Breast epithelium (tissue), 4 donors: ENCODE results near the gene LSAMP. TPM values are rescaled to one million over a fixed set of nuclear protein-coding genes. Genes with fewer than 3 reads are reported as not detected.

Experiments
- DNase-seq, 2 donors: peaks; one replicate each; pipeline ENCODE4 v3.0.0-alpha.2; 2019; ENCODE audit warnings: low spot score in 2 of 2
- H3K27ac ChIP-seq, 2 donors: fragments of 200-600 bp; sonication (generic) in 1 of 2; one replicate each; pipeline ENCODE4 v1.5.1; 2016 to 2019; ENCODE audit warnings: mild to moderate bottlenecking in 1 of 2
- H3K27me3 ChIP-seq, 2 donors: fragments of 200-600 bp; sonication (generic) in 1 of 2; one replicate each; pipeline versions ENCODE4 v1.5.1 to v1.6.0; 2017 to 2019; ENCODE audit warnings: control low read depth in 1 of 2, mild to moderate bottlenecking in 1 of 2
- H3K36me3 ChIP-seq: fragments of 200-600 bp; one replicate; pipeline ENCODE4 v1.5.1; 2019
- H3K4me1 ChIP-seq, 2 donors: fragments of 200-600 bp; sonication (generic); one replicate each; pipeline ENCODE4 v1.5.1; 2016 to 2019; ENCODE audit warnings: control low read depth in 1 of 2
- H3K4me3 ChIP-seq, 3 donors: fragments of 200-600 bp; sonication (generic); 1 replicate in 2 of 3; 2 replicates in 1 of 3; pipeline ENCODE4 v1.5.1; 2016 to 2019; ENCODE audit warnings: mild to moderate bottlenecking in 3 of 3, moderate library complexity in 2 of 3
- H3K9me3 ChIP-seq, 2 donors: fragments of 200-600 bp; sonication (generic) in 1 of 2; one replicate each; pipeline ENCODE4 v1.5.1; 2016 to 2019; ENCODE audit warnings: control low read depth in 1 of 2
- CTCF ChIP-seq, 3 donors: fragments of 450-650 bp; IDR thresholded peaks; one replicate each; pipeline ENCODE4 v1.5.1; 2016 to 2017; ENCODE audit warnings: antibody characterized with exemption in 3 of 3, mild to moderate bottlenecking in 3 of 3, moderate library complexity in 3 of 3
- POLR2A ChIP-seq: fragments of 450-650 bp; IDR thresholded peaks from one replicate; pipeline ENCODE4 v1.6.1; 2016; ENCODE audit warnings: antibody characterized with exemption, mild to moderate bottlenecking, moderate library complexity
- POLR2AphosphoS5 ChIP-seq, 3 donors: sonication (generic); formaldehyde crosslinking; IDR thresholded peaks; one replicate each; pipeline ENCODE4 v1.6.1; 2017; ENCODE audit warnings: antibody characterized with exemption in 3 of 3
- intact Hi-C: fragments of 100-400 bp; cut with DNase I; formaldehyde crosslinking; loops from one replicate; pipeline ENCODE4 v1.15.1; 2023; ENCODE audit warnings: low total_unique reads
- total RNA-seq, 3 donors: library from RNA; depleted of rRNA; stranded (reverse); fragments of >200 nt; gene quantifications; one replicate each; pipeline ENCODE4 v1.1.0, GENCODE V29; 2016

LSAMP gene
- total RNA-seq, 3 donors from 2014 or later = 1.6 to 3.8 (median 3.5) TPM

- no peak for DNase-seq
- intact Hi-C loops = no loop called here
- no peaks in the 10 kb centered on the region for H3K9me3 ChIP-seq
- no peak overlapping the region for H3K4me3 ChIP-seq
- H3K27ac ChIP-seq = no peak overlapping the region
- H3K27me3 ChIP-seq = no peaks in the 10 kb centered on the region
- TF ChIP-seq POLR2A = no peak
- no peak for TF ChIP-seq POLR2AphosphoS5 (IDR thresholded peaks at IDR 0.05)
- no peak for TF ChIP-seq CTCF (IDR thresholded peaks at IDR 0.05)
- H3K36me3 ChIP-seq = no peaks in the 10 kb centered on the region
- no peaks in the 10 kb centered on the region for H3K4me1 ChIP-seq
Measured at GRCh38 chr3:115859002-115859807, 586.1 kb downstream of the LSAMP start.

DNA sequence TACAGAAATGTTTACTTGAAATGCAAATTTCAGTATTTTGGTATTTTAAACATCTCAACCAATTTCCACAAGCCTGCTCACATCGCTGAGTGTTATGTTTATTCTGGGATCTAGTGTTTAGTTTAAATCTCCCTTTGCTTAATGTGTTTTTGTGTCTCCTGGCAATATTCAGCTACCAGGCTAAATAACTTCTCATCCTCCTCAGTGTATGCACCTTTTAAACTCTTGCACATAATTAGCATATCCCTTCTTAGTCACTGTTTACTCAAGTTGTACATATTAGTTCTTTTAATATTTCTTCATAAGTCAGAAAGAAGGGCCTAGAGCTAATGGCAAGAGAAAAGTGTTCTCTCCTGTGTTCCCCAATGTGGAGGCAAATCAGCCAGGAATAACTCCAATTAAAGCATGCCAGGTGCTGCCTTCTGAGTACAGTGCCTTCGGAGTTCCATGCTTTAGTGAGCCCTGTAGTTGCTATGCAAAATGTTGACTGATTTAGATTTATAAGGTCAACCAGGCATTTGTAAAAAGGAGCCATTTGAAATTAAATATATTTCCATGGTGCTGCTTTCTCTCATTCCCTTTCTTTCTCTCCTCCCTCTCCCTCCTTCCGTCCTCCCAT, 587.7 kb downstream of the LSAMP start:
- intact Hi-C loops = no loop called here
- no peak for TF ChIP-seq POLR2A
- TF ChIP-seq POLR2AphosphoS5 (IDR thresholded peaks at IDR 0.05) = no peak
- TF ChIP-seq CTCF (IDR thresholded peaks at IDR 0.05) = no peak
- Histone ChIP-seq H3K9me3 (no peaks in the 10 kb centered on the region), H3K4me3 (no peak overlapping the region), H3K27ac (no peak overlapping the region), H3K4me1 (no peaks in the 10 kb centered on the region), H3K27me3 (no peaks in the 10 kb centered on the region), H3K36me3 (no peaks in the 10 kb centered on the region)
- no peak for DNase-seq

DNA sequence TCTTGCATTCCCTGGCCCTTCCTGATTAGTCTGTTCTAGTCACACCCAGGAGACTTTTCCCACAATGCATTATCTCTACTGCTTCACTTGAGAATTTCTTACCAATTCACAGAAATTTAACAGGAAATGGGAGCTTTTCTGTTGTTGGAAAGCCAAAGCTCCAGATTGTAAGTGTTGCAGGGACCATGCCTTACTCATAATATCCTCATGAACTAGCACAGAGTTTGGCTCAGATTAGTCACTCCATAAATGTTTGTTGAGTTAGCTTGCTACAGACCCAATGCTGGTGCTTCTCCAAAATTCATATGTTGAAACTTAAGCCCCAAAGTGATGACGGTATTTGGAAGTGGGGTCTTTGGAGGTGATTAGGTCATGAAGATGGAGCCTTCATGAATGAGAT, 589.4 kb downstream of the LSAMP start:
- intact Hi-C loops = no loop called here
- Histone ChIP-seq H3K27ac (no peak overlapping the region), H3K9me3 (no peaks in the 10 kb centered on the region), H3K27me3 (no peaks in the 10 kb centered on the region), H3K4me1 (no peaks in the 10 kb centered on the region), H3K36me3 (no peaks in the 10 kb centered on the region), H3K4me3 (no peak overlapping the region)
- TF ChIP-seq POLR2AphosphoS5 (IDR thresholded peaks at IDR 0.05) = no peak
- no peak for TF ChIP-seq CTCF (IDR thresholded peaks at IDR 0.05)
- TF ChIP-seq POLR2A = no peak
- no peak for DNase-seq

DNA sequence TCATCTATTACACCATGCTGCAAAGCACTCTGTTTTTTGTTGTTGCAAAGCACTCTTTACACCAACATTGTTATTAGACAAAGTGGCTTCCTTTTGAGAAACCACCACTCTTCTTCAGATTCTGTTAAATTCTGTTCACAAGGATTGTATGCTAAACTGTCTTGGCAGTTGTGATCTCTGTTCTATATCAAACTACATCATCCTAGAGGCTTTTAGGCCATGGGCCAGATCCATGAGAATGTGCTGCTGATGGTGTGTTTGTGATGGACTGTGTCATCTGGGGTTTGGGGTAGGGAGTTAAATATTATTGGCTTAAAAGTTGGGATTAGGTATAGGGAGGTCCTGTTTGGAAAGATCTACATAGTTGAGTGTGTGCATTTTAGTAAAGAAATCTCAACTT, 592.2 kb downstream of the LSAMP start:
- H3K4me1 ChIP-seq = no peaks in the 10 kb centered on the region
- TF ChIP-seq CTCF (IDR thresholded peaks at IDR 0.05) (no peak), POLR2AphosphoS5 (IDR thresholded peaks at IDR 0.05) (no peak), POLR2A (no peak)
- H3K4me3 ChIP-seq = no peak overlapping the region
- intact Hi-C loops = no loop called here
- H3K36me3 ChIP-seq = no peaks in the 10 kb centered on the region
- H3K9me3 ChIP-seq = no peaks in the 10 kb centered on the region
- no peak overlapping the region for H3K27ac ChIP-seq
- no peaks in the 10 kb centered on the region for H3K27me3 ChIP-seq
- no peak for DNase-seq

- Histone ChIP-seq H3K4me3 (no peak overlapping the region), H3K36me3 (no peaks in the 10 kb centered on the region), H3K4me1 (no peaks in the 10 kb centered on the region), H3K9me3 (no peaks in the 10 kb centered on the region), H3K27me3 (no peaks in the 10 kb centered on the region), H3K27ac (no peak overlapping the region)
- intact Hi-C loops = no loop called here
- DNase-seq = no peak
- TF ChIP-seq CTCF (IDR thresholded peaks at IDR 0.05) (no peak), POLR2AphosphoS5 (IDR thresholded peaks at IDR 0.05) (no peak), POLR2A (no peak)
Measured at GRCh38 chr3:115852278-115852677, 593.0 kb downstream of the LSAMP start.
